Peyer's patch (tissue), 4 donors: ENCODE measurements around the gene FKBP7. TPM values are rescaled to one million over a fixed set of nuclear protein-coding genes. Genes with fewer than 3 reads are reported as not detected.
A peak's percentile ranks its signal among the peaks of the same experiment; 100 is the strongest.

ENCODE experiments used
- DNase-seq, 3 donors: peaks; one replicate each; pipeline ENCODE4 v3.0.0-alpha.2; 2017 to 2019
- H3K27ac ChIP-seq, 4 donors: fragments of 200-600 bp; sonication (generic); one replicate each; pipeline ENCODE4 v1.5.1; 2016 to 2019
- H3K27me3 ChIP-seq, 2 donors: fragments of 200-600 bp; sonication (generic); one replicate each; pipeline ENCODE4 v1.5.1; 2019
- H3K36me3 ChIP-seq, 3 donors: fragments of 200-600 bp; sonication (generic); one replicate each; pipeline ENCODE4 v1.5.1; 2016 to 2019
- H3K4me1 ChIP-seq, 4 donors: fragments of 200-600 bp; sonication (generic); one replicate each; pipeline ENCODE4 v1.5.1; 2016 to 2019
- H3K4me3 ChIP-seq, 4 donors: fragments of 200-600 bp; sonication (generic); 1 replicate in 3 of 4; 2 replicates in 1 of 4; pipeline ENCODE4 v1.5.1; 2016 to 2019; ENCODE audit warnings: mild to moderate bottlenecking in 1 of 4
- H3K9me3 ChIP-seq, 4 donors: fragments of 200-600 bp; sonication (generic); one replicate each; pipeline ENCODE4 v1.5.1; 2016 to 2019; ENCODE audit warnings: mild to moderate bottlenecking in 1 of 4
- CTCF ChIP-seq, 6 experiments: fragments of 450-650 bp in 4 of 6; fragments of 200-600 bp in 2 of 6; sonication (generic) in 1 of 6; IDR thresholded peaks; one replicate each; pipeline ENCODE4 v1.5.1; 2017 to 2019; ENCODE audit warnings: antibody characterized with exemption in 6 of 6, mild to moderate bottlenecking in 3 of 6, moderate library complexity in 1 of 6
- POLR2A ChIP-seq, 2 donors: fragments of 450-650 bp; IDR thresholded peaks; one replicate each; pipeline ENCODE4 v1.5.1; 2017; ENCODE audit warnings: antibody characterized with exemption in 2 of 2, mild to moderate bottlenecking in 2 of 2, moderate library complexity in 2 of 2
- total RNA-seq, 4 donors: library from RNA; depleted of rRNA; stranded (reverse); fragments of >200 nt; gene quantifications; one replicate each; pipeline ENCODE4 v1.1.0, GENCODE V29; 2016

The FKBP7 gene
- total RNA-seq, 4 donors from 2014 or later: 0.53 to 5.3 (median 1.0) TPM

- Histone ChIP-seq H3K4me1 (no peaks in the 10 kb centered on the region), H3K4me3 (no peak overlapping the region), H3K9me3 (no peaks in the 10 kb centered on the region), H3K27ac (no peak overlapping the region), H3K36me3 (no peaks in the 10 kb centered on the region), H3K27me3 (no peaks in the 10 kb centered on the region)
- DNase-seq: no peak
- TF ChIP-seq POLR2A (IDR thresholded peaks at IDR 0.05) (no peak), CTCF (IDR thresholded peaks at IDR 0.05) (no peak)
These were observed 60.5 kb downstream of the FKBP7 start for GRCh38 chr2:178417916-178418315.

- DNase-seq: no peak
- H3K27me3 ChIP-seq: no peaks in the 10 kb centered on the region
- no peaks in the 10 kb centered on the region for H3K4me1 ChIP-seq
- no peak overlapping the region for H3K27ac ChIP-seq
- no peaks in the 10 kb centered on the region for H3K9me3 ChIP-seq
- H3K36me3 ChIP-seq: no peaks in the 10 kb centered on the region
- TF ChIP-seq CTCF (IDR thresholded peaks at IDR 0.05) (no peak), POLR2A (IDR thresholded peaks at IDR 0.05) (no peak)
- no peak overlapping the region for H3K4me3 ChIP-seq
These were observed 62.4 kb downstream of the FKBP7 start for GRCh38 chr2:178415979-178416378.

- peak overlapping the region; percentile 48 to 69 (median 61) for H3K4me3 ChIP-seq
- TF ChIP-seq CTCF (IDR thresholded peaks at IDR 0.05): peak; percentile 77 to 86 (median 82)
- no peak for TF ChIP-seq POLR2A (IDR thresholded peaks at IDR 0.05)
- no peaks in the 10 kb centered on the region for H3K4me1 ChIP-seq
- no peaks in the 10 kb centered on the region for H3K36me3 ChIP-seq
- H3K9me3 ChIP-seq: no peaks in the 10 kb centered on the region
- no peaks in the 10 kb centered on the region for H3K27me3 ChIP-seq
- peak overlapping the region; percentile 76 to 95 (median 78) for H3K27ac ChIP-seq
- DNase-seq: peak; percentile 77 to 94 (median 88)
These were observed 63.8 kb downstream of the FKBP7 start for GRCh38 chr2:178414266-178415247.

Other genes with a start within 250 kb of the FKBP7 start
- gene PRKRA, start 27.4 kb downstream of the FKBP7 start, total RNA-seq: 10 to 100 TPM; 22.4 to 54.9 (median 34.5) TPM
- 1 to 10 TPM in 3 of 4 donors, not detected in 1; 1.7 to 3.1 (median 1.8) TPM for gene PJVK, start 27.2 kb downstream of the FKBP7 start, total RNA-seq
- gene PLEKHA3, start 1.9 kb upstream of the FKBP7 start, total RNA-seq: 10 to 100 TPM in 1 of 4 donors, 1 to 10 TPM in 3; 7.4 to 13.3 (median 8.6) TPM